COLO668 (cell line): ENCODE data around the gene PCDHGA11.
"Not testable (repeated sequence)": the region's sequence is repeated elsewhere in the genome, so short reads cannot be mapped to it uniquely, and the experiment has no call there.

ENCODE experiments used
- DNase-seq: peaks from one replicate; lab custom pipeline; 2025; ENCODE audit not compliant: unreplicated experiment; lab: John Stamatoyannopoulos, UW

The PCDHGA11 gene

GRCh38 chr5:141420855-141421488 is at the start of gene PCDHGA11:
Gene PCDHGA11, plus strand, starts transcription at chr5:141421051. Its CDS starts 177 bp downstream, at chr5:141421228.
- no peak for DNase-seq

GRCh38 chr5:141371572-141372475 is 49.0 kb upstream of the PCDHGA11 start:
- no peak for DNase-seq

- no peak for DNase-seq
Observed at GRCh38 chr5:141373673-141374317, 47.1 kb upstream of the PCDHGA11 start, which contains the start of gene PCDHGA6. Gene PCDHGA6, plus strand, starts transcription at chr5:141373891. Its CDS starts 193 bp downstream, at chr5:141374084.

- no peak for DNase-seq
Observed at GRCh38 chr5:141374627-141375026, 46.2 kb upstream of the PCDHGA11 start.

- DNase-seq, result not testable (repeated sequence)
Observed at GRCh38 chr5:141375444-141376155, 45.3 kb upstream of the PCDHGA11 start.

- DNase-seq, result no peak
Observed at GRCh38 chr5:141382469-141383294, 38.2 kb upstream of the PCDHGA11 start, which contains the start of gene PCDHGA7. Gene PCDHGA7, plus strand, starts transcription at chr5:141382742. Its CDS starts 158 bp downstream, at chr5:141382900.

- DNase-seq, result no peak
Observed at GRCh38 chr5:141383345-141383744, 37.5 kb upstream of the PCDHGA11 start.

GRCh38 chr5:141384471-141385267 is 36.2 kb upstream of the PCDHGA11 start:
- no peak for DNase-seq

GRCh38 chr5:141387557-141388311 is 33.1 kb upstream of the PCDHGA11 start, which contains the start of gene PCDHGB4:
Gene PCDHGB4, plus strand, starts transcription at chr5:141387698. Its CDS starts 187 bp downstream, at chr5:141387885.
- DNase-seq, result not testable (repeated sequence)

- no peak for DNase-seq
Observed at GRCh38 chr5:141388661-141389060, 32.2 kb upstream of the PCDHGA11 start.

- no peak for DNase-seq
Observed at GRCh38 chr5:141389153-141390042, 31.5 kb upstream of the PCDHGA11 start.

- no peak for DNase-seq
Observed at GRCh38 chr5:141392429-141393198, 28.2 kb upstream of the PCDHGA11 start, which contains the start of gene PCDHGA8. Gene PCDHGA8, plus strand, starts transcription at chr5:141392633. Its CDS starts 181 bp downstream, at chr5:141392814.

- DNase-seq, result no peak
Observed at GRCh38 chr5:141393267-141393666, 27.6 kb upstream of the PCDHGA11 start.

- not testable (repeated sequence) for DNase-seq
Observed at GRCh38 chr5:141394401-141395187, 26.3 kb upstream of the PCDHGA11 start.

GRCh38 chr5:141397756-141398551 is 22.9 kb upstream of the PCDHGA11 start, which contains the start of gene PCDHGB5:
Gene PCDHGB5, plus strand, starts transcription at chr5:141397947. Its CDS starts 181 bp downstream, at chr5:141398128.
- not testable (repeated sequence) for DNase-seq
